D721Med (cell line): Measurements from ENCODE around the gene CCL27.

Experiments
- DNase-seq: peaks from one replicate; pipeline ENCODE4 v3.0.0; 2011; ENCODE audit warnings: low spot score; ENCODE audit not compliant: insufficient read length
- FAIRE-seq: peaks from 2 replicates; lab custom pipeline; 2011; peaks lifted over from hg19 to GRCh38; lab: Jason Lieb, UNC
- CTCF ChIP-seq: IDR thresholded peaks from 2 replicates; pipeline ENCODE4 v1.5.1; 2012; ENCODE audit warnings: mild to moderate bottlenecking, control low read depth; ENCODE audit not compliant: insufficient read depth; ENCODE audit errors: missing control alignments

CCL27 gene

GRCh38 chr9:34651321-34651720, 11.1 kb downstream of the CCL27 start:
- TF ChIP-seq CTCF: no peak
- no peak for DNase-seq
- FAIRE-seq: no peak

- DNase-seq (no peak), FAIRE-seq (no peak)
- TF ChIP-seq CTCF: no peak
Measured at GRCh38 chr9:34650816-34651215, 11.6 kb downstream of the CCL27 start.

GRCh38 chr9:34648673-34649072, 13.8 kb downstream of the CCL27 start:
- no peak for TF ChIP-seq CTCF

GRCh38 chr9:34647651-34648050, 14.8 kb downstream of the CCL27 start:
- DNase-seq (no peak), FAIRE-seq (no peak)
- TF ChIP-seq CTCF: no peak

More at GRCh38 chr9:34648673-34649072, 13.8 kb downstream of the CCL27 start:
- FAIRE-seq: no peak
- no peak for DNase-seq

- TF ChIP-seq CTCF: no peak
- DNase-seq: no peak
- no peak for FAIRE-seq
Measured at GRCh38 chr9:34647084-34647403, 15.4 kb downstream of the CCL27 start.

GRCh38 chr9:34646211-34647083, 16.0 kb downstream of the CCL27 start, which contains the start of gene GALT:
Gene GALT, plus strand, starts transcription at chr9:34646675. Its CDS starts 30 bp downstream, at chr9:34646705.
- no peak for FAIRE-seq
- DNase-seq: peak; percentile 99
- peak; percentile 39 for TF ChIP-seq CTCF

DNA sequence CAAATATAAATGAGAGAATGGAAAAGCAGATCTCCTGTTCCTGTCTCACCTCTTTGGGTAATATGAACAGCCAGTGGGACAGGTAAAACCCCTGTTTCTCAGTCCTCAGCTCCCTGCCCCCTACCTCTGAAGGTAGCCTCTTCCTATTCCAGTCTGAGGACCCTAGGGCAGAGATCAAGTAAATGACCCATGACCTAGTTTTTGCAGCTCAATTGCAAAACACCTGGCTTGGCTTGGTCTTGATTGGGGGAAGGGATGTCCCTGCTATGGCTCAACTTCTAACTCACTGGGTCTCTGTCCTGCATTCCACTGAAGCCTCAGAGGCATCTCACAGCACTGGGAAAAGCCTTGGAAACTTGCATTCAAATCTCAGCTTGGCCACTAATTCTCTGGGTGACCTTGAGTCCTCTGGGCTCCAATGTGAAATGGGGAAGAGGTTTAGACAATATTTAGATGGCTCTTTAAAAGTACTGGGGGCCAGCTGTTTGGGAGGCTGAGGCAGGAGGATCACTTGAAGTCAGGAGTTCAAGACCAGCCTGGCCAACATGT, 17.6 kb downstream of the CCL27 start:
- no peak for TF ChIP-seq CTCF
- FAIRE-seq (no peak), DNase-seq (no peak)
